Measurements from ENCODE around the gene IMMP2L. TPM values are rescaled to one million over a fixed set of nuclear protein-coding genes. Genes with fewer than 3 reads are reported as not detected.

The IMMP2L gene
- total RNA-seq, 2 experiments from 2014 or later = 5.2 to 6.5 TPM

DNA sequence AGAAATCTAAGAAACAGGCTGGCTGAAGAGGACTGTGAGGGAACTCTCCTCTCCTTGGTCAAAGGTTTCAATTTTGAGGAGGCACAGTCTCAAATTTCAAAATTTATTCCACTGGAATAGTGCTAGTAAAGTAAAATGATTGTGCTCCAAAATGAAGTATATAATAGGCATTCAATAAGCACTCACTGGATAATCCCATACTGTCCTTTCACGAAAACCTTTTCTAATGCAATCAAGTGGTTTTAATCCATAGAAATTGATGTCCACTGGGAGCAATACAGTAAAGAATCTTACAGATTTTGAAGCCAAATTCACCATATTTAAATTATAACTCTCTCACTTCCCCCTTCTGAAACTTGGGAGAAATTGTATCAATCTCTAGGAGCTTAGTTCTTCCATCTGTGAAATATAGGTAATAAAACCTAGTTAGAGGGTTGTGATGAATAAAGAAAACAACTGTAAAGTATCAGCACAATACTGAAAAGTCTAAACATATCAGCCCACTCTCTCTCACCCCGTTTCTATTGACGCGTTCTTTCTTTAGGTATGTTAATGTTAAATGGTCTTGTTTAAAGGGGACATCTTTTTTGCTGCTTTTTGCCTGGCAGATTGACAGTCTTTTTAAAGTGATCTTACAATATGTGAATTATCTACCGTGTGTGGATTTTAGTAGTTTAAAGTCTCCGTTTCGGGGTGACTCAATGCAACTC, 512.2 kb downstream of the IMMP2L start:
- no peak for DNase-seq
- Mint-ChIP-seq H3K4me3 (no peak overlapping the region), H3K27me3 (no peaks in the 10 kb centered on the region), H3K27ac (no peak overlapping the region), H3K4me1 (peaks cover 30% of the 10 kb centered on the region), H3K36me3 (ENCODE audit: low read depth) (peaks cover 15% of the 10 kb centered on the region), H3K9me3 (peaks cover 13% of the 10 kb centered on the region)
- POLR2A ChIA-PET = no interaction called here
- CTCF ChIA-PET = no interaction called here

DNA sequence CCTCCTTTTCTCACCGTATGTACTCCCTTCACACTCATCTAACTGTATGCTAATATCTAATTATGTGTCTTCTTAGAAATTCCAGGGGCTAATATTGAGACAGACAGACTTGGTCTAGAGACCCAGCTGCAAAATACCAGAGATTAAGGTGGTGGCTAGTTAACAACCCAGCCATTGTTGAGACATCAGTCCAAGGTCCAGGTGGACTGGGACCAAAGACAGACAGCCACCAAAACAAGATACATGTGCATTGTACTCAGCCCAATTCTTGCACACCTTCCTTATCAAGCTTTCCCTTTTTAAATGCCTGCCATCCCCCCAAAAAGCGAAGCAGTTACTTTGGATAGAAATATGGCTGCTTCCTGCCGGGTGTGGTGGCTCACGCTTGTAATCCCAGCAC, 514.7 kb downstream of the IMMP2L start:
- Mint-ChIP-seq H3K36me3 (ENCODE audit: low read depth) (peaks cover 14% of the 10 kb centered on the region), H3K27ac (no peak overlapping the region), H3K4me1 (peaks cover 20% of the 10 kb centered on the region), H3K9me3 (peaks cover 9% of the 10 kb centered on the region), H3K27me3 (no peaks in the 10 kb centered on the region), H3K4me3 (no peak overlapping the region)
- POLR2A ChIA-PET = no interaction called here
- CTCF ChIA-PET = no interaction called here
- DNase-seq = no peak

DNA sequence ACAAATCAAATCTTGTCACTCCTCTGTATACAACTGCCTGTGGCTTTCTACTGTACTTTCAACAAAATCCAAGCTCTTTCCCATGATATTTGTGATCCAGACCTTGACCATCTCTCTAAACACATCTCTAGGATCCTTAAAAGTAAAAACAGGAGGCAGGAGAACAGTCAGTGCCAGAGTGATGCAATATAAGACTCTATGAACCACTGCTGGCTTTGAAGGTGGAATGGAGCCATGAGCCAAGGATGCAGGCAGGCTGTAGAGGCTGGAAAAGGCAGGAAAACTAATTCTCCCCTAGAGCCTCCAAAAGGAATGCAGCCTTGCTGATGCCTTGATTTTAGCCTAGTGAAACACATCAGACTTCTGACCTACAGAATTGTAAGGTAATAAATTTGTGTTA, 516.8 kb downstream of the IMMP2L start:
- no peak overlapping the region for H3K27ac Mint-ChIP-seq
- no peaks in the 10 kb centered on the region for H3K27me3 Mint-ChIP-seq
- ChIA-PET POLR2A (no interaction called here), CTCF (interaction anchor here (1.4 kb wide), 1 partner anchor 15 kb away, joined by 6 read pairs; no protein-coding TSS in a partner anchor)
- DNase-seq = no peak
- H3K9me3 Mint-ChIP-seq = peaks cover 3% of the 10 kb centered on the region
- H3K4me3 Mint-ChIP-seq = no peak overlapping the region
- H3K36me3 Mint-ChIP-seq (ENCODE audit: low read depth) = peaks cover 6% of the 10 kb centered on the region
- H3K4me1 Mint-ChIP-seq = peaks cover 18% of the 10 kb centered on the region

DNA sequence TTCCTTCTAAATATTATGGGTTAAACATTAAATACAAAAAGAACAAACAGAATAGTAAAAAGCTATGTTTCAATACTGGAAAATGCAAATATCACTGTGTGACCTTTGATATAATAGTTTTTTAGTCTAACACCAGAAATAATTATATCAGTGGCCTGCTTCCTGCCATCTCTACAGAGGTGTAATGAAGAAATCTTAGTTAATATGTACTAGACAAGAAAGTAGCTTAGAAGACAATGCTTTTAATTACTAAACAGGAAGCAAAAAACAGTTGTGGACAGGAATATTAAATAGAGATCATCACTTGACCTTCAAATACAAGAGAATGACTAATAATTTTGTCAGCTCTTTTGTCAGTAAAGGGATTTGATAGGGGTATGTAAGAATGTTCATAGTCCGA, 518.7 kb downstream of the IMMP2L start:
- Mint-ChIP-seq H3K4me1 (peaks cover 15% of the 10 kb centered on the region), H3K36me3 (ENCODE audit: low read depth) (peaks cover 9% of the 10 kb centered on the region), H3K27me3 (no peaks in the 10 kb centered on the region), H3K9me3 (peaks cover 3% of the 10 kb centered on the region), H3K27ac (no peak overlapping the region), H3K4me3 (no peak overlapping the region)
- DNase-seq = no peak
- CTCF ChIA-PET = interaction anchor here (1.8 to 2.3 kb wide), 2 partner anchors 13 to 18 kb away, joined by 5 to 11 read pairs; no protein-coding TSS in a partner anchor
- POLR2A ChIA-PET = no interaction called here

DNA sequence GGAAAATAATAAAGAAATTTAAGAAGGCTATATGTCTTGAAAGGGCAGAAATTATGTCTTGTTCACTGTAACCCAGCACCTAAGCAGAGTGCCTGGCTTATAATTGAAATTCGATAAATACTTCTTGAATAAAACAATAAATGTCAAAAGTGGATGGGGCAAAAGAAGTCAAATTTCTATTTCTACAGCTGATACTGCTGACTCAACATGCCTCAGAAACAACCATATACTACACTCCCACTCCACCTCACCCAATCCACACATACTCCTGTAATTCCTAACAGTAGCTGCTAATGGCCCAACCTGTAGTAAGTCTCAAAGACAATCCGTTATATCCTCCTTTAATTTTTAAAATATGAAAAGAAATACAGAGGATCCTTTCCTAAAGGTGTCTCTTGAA, 519.5 kb downstream of the IMMP2L start:
- DNase-seq = no peak
- Mint-ChIP-seq H3K4me1 (peaks cover 19% of the 10 kb centered on the region), H3K36me3 (ENCODE audit: low read depth) (peaks cover 6% of the 10 kb centered on the region), H3K9me3 (no peaks in the 10 kb centered on the region), H3K27ac (no peak overlapping the region), H3K4me3 (no peak overlapping the region), H3K27me3 (no peaks in the 10 kb centered on the region)
- ChIA-PET POLR2A (no interaction called here), CTCF (interaction anchor here (1.2 to 2.3 kb wide), 3 partner anchors 13 to 19 kb away, joined by 3 to 11 read pairs (median 5); no protein-coding TSS in a partner anchor)

DNA sequence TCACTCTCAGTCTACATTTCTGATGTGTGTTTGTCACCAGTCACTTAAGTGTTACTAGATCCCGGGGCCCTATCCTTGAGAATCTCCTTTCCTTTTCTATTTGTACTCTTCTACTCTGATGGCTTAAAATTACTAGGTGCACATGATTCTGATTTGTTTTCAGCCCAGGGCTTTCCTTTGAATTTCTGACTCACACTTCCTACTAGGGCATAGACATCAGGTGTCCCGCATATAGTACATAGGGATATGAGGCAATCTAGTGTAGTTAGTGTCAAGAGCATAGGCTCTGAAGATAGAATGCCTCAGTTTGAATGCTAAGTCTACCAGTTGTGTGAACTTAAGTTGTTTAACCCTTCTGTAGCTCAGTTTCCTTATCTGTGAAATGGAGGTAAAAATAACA, 520.7 kb downstream of the IMMP2L start:
- no peak overlapping the region for H3K4me3 Mint-ChIP-seq
- no peaks in the 10 kb centered on the region for H3K9me3 Mint-ChIP-seq
- peaks cover 3% of the 10 kb centered on the region for H3K36me3 Mint-ChIP-seq (ENCODE audit: low read depth)
- CTCF ChIA-PET = interaction anchor here (0.6 to 1.2 kb wide), 2 partner anchors 8 to 15 kb away, joined by 3 read pairs; no protein-coding TSS in a partner anchor
- no peaks in the 10 kb centered on the region for H3K27me3 Mint-ChIP-seq
- peaks cover 19% of the 10 kb centered on the region for H3K4me1 Mint-ChIP-seq
- no peak overlapping the region for H3K27ac Mint-ChIP-seq
- POLR2A ChIA-PET = no interaction called here
- no peak for DNase-seq

DNA sequence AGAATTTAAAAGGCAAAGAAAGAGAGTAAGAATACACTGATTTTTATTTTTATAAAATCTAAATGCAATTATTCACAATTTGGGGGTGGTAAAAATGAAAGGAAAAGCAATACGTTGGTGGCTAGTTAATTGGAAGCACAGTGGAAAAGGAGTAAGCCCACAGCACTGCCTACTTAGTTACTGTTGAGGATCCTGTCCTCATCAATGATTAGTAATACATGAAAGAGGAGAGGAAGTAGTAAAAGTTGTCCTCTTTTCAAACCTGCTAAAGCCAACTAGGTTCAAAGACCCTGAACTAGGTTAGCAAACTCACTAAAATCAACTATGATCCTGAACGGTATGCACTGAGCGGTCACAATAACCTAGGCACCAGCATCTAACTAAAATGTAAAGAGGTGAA, 524.1 kb downstream of the IMMP2L start:
- no peak overlapping the region for H3K4me3 Mint-ChIP-seq
- H3K9me3 Mint-ChIP-seq = no peaks in the 10 kb centered on the region
- no peaks in the 10 kb centered on the region for H3K27me3 Mint-ChIP-seq
- H3K36me3 Mint-ChIP-seq (ENCODE audit: low read depth) = peaks cover 3% of the 10 kb centered on the region
- DNase-seq = no peak
- ChIA-PET CTCF (no interaction called here), POLR2A (interaction anchor here (0.6 kb wide), 1 partner anchor 52 kb away, joined by 3 read pairs; the partner anchor contains the start of gene LRRN3)
- H3K27ac Mint-ChIP-seq = no peak overlapping the region
- peaks cover 15% of the 10 kb centered on the region for H3K4me1 Mint-ChIP-seq

DNA sequence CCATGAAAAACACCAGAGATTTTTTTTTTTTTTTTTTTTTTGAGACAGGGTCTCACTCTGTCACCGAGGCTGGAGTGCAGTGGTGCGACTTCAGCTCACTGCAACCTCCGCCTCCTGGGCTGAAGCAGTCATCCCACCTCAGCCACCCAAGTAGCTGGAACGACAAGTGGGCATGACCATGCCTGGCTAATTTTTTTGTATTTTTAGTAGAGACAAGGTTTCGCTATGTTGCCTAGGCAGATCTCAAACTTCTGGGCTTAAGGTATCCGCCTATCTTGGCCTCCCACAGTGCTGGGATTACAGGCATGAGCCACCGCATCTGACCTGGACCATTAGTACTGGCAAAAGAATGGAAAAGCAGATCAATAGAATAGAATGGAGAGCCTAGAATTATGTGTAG, 530.4 kb downstream of the IMMP2L start:
- CTCF ChIA-PET = interaction anchor here (1.8 kb wide), 1 partner anchor 45 kb away, joined by 4 read pairs; no protein-coding TSS in a partner anchor
- H3K4me3 Mint-ChIP-seq = no peak overlapping the region
- peaks cover 18% of the 10 kb centered on the region for H3K36me3 Mint-ChIP-seq (ENCODE audit: low read depth)
- H3K27me3 Mint-ChIP-seq = no peaks in the 10 kb centered on the region
- peaks cover 38% of the 10 kb centered on the region for H3K4me1 Mint-ChIP-seq
- DNase-seq = no peak
- POLR2A ChIA-PET = no interaction called here
- peaks cover 8% of the 10 kb centered on the region for H3K9me3 Mint-ChIP-seq
- H3K27ac Mint-ChIP-seq = no peak overlapping the region

DNA sequence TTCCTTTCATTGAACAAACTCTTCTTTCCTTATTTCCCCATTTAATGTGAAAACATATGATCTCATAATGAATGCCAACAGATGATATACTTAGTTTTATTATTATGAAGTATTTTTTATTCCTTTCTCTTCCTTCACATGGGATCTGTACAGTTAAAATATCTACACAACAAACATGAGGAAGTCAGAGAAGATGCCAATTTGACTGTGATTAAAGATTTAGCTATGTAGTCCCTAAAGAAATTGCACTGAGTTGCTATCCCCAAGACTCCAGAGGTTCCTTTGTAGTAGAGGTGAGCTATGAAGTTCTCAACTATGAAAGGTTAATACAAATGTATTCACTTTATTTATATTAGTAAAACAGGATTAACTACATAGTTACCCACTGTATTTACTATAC, 532.0 kb downstream of the IMMP2L start:
- Mint-ChIP-seq H3K36me3 (ENCODE audit: low read depth) (peaks cover 33% of the 10 kb centered on the region), H3K4me1 (peaks cover 54% of the 10 kb centered on the region), H3K27ac (peak overlapping the region; percentile 74), H3K4me3 (no peak overlapping the region), H3K27me3 (no peaks in the 10 kb centered on the region), H3K9me3 (peaks cover 13% of the 10 kb centered on the region)
- DNase-seq = no peak
- POLR2A ChIA-PET = no interaction called here
- CTCF ChIA-PET = interaction anchor here (1.0 to 2.5 kb wide), 5 partner anchors 9 to 46 kb away, joined by 3 to 11 read pairs (median 6); no protein-coding TSS in a partner anchor

DNA sequence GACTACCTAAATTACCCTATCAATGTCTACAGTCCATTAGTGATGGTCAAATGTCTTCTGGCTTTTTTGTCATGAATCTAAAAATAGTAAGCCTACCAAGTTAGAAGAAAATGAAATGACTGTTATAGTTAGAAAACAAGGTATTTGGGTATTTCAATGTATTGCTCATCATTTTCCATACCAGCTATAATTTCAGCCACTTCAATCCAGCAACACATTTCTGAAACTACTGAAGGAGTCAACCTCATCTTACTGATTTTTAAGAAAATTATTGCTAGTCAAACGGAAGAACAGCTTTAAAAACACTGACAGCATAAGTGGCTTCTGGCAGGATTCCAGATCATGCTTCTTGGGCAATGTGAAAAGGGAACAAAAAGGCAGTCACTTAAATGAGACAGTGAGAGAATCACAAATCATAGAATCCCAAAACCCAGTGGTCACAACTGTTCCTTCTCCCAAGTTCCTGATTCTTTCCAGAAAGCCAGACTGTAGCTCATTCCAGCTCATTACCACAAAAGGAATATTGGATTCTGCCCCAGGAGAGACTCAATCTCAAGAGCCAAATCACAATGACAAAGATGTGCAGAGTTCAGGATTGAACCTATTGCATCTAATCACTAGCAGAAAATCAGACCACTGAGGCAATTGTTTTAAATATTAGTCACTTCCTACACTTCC, 532.6 kb downstream of the IMMP2L start:
- peaks cover 13% of the 10 kb centered on the region for H3K9me3 Mint-ChIP-seq
- no peaks in the 10 kb centered on the region for H3K27me3 Mint-ChIP-seq
- ChIA-PET CTCF (interaction anchor here (0.6 to 2.5 kb wide), 4 partner anchors 13 to 32 kb away, joined by 3 to 11 read pairs (median 8); no protein-coding TSS in a partner anchor), POLR2A (interaction anchor here (1.0 kb wide), 1 partner anchor 53 kb away, joined by 3 read pairs; no protein-coding TSS in a partner anchor)
- peaks cover 60% of the 10 kb centered on the region for H3K4me1 Mint-ChIP-seq
- peak overlapping the region; percentile 74 for H3K27ac Mint-ChIP-seq
- H3K4me3 Mint-ChIP-seq = peak overlapping the region; percentile 7
- peak; percentile 49 for DNase-seq
- peaks cover 33% of the 10 kb centered on the region for H3K36me3 Mint-ChIP-seq (ENCODE audit: low read depth)

DNA sequence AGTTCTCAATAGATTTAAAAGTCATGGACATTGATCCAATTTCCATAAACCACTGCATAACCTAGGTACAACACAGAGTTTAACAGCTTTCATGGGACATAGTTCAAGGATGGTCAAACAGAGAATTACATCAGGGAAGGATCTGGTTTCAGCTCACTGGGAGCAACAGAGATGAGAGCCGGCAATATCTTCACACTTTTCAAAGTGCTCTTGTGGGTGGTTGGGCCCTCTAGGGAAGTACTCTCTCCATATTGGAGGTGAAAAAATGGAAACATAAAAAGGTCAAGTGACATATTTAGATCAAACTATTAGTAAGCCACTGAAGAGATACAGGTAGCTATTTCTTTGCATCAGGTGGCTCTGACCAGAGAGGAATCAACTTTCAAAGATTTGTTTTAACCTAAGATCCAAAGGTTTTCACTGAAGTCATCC, 533.1 kb downstream of the IMMP2L start:
- DNase-seq = no peak
- H3K9me3 Mint-ChIP-seq = peaks cover 13% of the 10 kb centered on the region
- POLR2A ChIA-PET = interaction anchor here (1.0 kb wide), 1 partner anchor 54 kb away, joined by 3 read pairs; no protein-coding TSS in a partner anchor
- CTCF ChIA-PET = interaction anchor here (0.6 to 2.5 kb wide), 5 partner anchors 14 to 98 kb away, joined by 3 to 11 read pairs (median 6); no protein-coding TSS in a partner anchor
- peaks cover 35% of the 10 kb centered on the region for H3K36me3 Mint-ChIP-seq (ENCODE audit: low read depth)
- H3K27ac Mint-ChIP-seq = peak overlapping the region; percentile 74
- no peak overlapping the region for H3K4me3 Mint-ChIP-seq
- peaks cover 66% of the 10 kb centered on the region for H3K4me1 Mint-ChIP-seq
- H3K27me3 Mint-ChIP-seq = no peaks in the 10 kb centered on the region

DNA sequence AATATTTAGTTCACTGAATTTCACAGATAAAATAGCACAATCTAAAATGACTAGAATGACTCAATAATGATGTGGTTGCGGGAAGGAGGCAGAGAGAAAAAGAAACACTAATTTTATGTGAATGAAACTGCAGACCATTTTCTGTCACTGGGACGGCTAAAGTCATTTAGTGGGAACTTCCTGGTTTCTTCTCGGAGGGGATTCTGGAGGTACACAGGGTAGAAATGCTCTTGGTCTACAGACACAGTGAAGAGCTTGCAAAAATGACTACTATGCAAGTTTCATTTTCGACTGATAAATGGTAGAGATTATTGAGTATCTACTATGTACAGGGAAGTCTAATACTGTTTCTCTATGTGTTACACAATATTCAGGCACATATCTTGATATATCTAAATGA, 534.9 kb downstream of the IMMP2L start:
- H3K4me1 Mint-ChIP-seq = peaks cover 79% of the 10 kb centered on the region
- H3K36me3 Mint-ChIP-seq (ENCODE audit: low read depth) = peaks cover 47% of the 10 kb centered on the region
- DNase-seq = no peak
- POLR2A ChIA-PET = no interaction called here
- H3K27ac Mint-ChIP-seq = peak overlapping the region; percentile 85
- CTCF ChIA-PET = interaction anchor here (1.3 kb wide), 1 partner anchor 54 kb away, joined by 3 read pairs; no protein-coding TSS in a partner anchor
- peaks cover 16% of the 10 kb centered on the region for H3K9me3 Mint-ChIP-seq
- no peaks in the 10 kb centered on the region for H3K27me3 Mint-ChIP-seq
- H3K4me3 Mint-ChIP-seq = peak overlapping the region; percentile 12

DNA sequence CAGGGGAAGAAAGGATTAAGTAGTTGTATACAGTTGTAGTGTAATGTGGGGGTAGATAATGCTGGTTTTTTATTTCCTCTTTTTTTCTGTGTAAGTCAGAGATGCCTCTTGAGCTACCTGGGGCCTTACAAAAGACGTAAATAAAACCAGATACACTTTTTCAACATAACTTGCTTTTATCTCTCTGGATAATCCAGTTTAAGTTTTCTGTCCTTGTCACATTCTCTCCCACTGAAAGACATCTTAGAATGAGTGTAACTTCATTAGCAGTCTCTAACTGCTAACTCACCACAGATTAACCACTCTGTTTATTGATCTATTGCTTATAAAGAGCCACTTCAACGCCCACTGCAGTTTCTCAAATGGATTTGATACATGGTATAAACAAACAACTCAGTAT, 535.5 kb downstream of the IMMP2L start:
- H3K27me3 Mint-ChIP-seq = no peaks in the 10 kb centered on the region
- H3K27ac Mint-ChIP-seq = peak overlapping the region; percentile 84
- H3K36me3 Mint-ChIP-seq (ENCODE audit: low read depth) = peaks cover 50% of the 10 kb centered on the region
- ChIA-PET CTCF (interaction anchor here (1.3 kb wide), 1 partner anchor 55 kb away, joined by 3 read pairs; no protein-coding TSS in a partner anchor), POLR2A (no interaction called here)
- DNase-seq = no peak
- no peak overlapping the region for H3K4me3 Mint-ChIP-seq
- H3K9me3 Mint-ChIP-seq = peaks cover 20% of the 10 kb centered on the region
- peaks cover 83% of the 10 kb centered on the region for H3K4me1 Mint-ChIP-seq

All from activated CD4-positive, alpha-beta T cell treated with anti-CD3 and anti-CD28 coated beads, Interleukin-2, amount 10 ng/mL, durations not matched to agents 7 days and 5 days (primary cell).